ENCODE results near the gene SOX6.

DNA sequence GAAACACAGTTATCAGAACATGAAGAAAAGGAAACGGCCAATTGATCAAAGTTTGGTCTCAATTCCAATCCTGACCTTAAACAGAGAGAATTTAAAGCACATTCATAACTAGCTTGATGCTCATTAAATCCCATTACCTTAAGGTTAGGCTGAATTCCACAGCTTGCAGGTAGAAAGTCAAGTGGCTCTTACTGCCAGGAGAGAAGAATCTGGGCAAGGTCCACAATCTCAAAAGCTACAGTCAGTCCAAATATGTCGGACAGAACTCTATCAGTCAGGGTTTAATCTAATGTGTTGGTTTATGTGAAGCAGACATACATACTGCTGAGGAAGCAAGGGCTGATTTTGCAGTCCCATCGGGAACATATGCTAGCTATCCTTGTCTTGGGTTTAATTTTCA is 348.8 kb downstream of the SOX6 start:
- TF ChIP-seq CTCF (IDR thresholded peaks at IDR 0.05), result no peak
- no peak for TF ChIP-seq POLR2A (IDR thresholded peaks at IDR 0.05)

All from uterus (tissue), 2 donors.